ENCODE results near the gene ACACB. TPM values are rescaled to one million over a fixed set of nuclear protein-coding genes. Genes with fewer than 3 reads are reported as not detected.

Gene ACACB
- total RNA-seq, 6 experiments from 2014 or later: 107 to 237 (median 187) TPM

GRCh38 chr12:109277255-109277898 is 161.0 kb downstream of the ACACB start:
- WGBS (ENCODE audit: insufficient coverage, low coverage, low lambda C conversion rate, missing lambda C conversion rate): 30% methylated on average over 2 of the region's 8 CpGs
- no peak for ATAC-seq
- Histone ChIP-seq H3K9me3 (no peaks in the 10 kb centered on the region), H3K4me1 (peaks cover 0 to 19% (median 9%) of the 10 kb centered on the region in 4 donors), H3K27ac (peak overlapping the region in 2 of 3 donors; percentile 45 to 58), H3K27me3 (no peaks in the 10 kb centered on the region), H3K36me3 (no peaks in the 10 kb centered on the region), H3K4me3 (no peak overlapping the region)
- intact Hi-C loops (cut with DNase I): no loop called here
- TF ChIP-seq CTCF (IDR thresholded peaks at IDR 0.05): no peak
- no peak for TF ChIP-seq POLR2A (IDR thresholded peaks at IDR 0.05)
- no peak for DNase-seq

- intact Hi-C loops (cut with DNase I): no loop called here
- Histone ChIP-seq H3K27me3 (no peaks in the 10 kb centered on the region), H3K9me3 (no peaks in the 10 kb centered on the region), H3K4me3 (no peak overlapping the region), H3K36me3 (no peaks in the 10 kb centered on the region), H3K27ac (peak overlapping the region in 2 of 3 donors; percentile 58 to 70), H3K4me1 (peaks cover 0 to 19% (median 9%) of the 10 kb centered on the region in 4 donors)
- TF ChIP-seq CTCF (IDR thresholded peaks at IDR 0.05) (peak in 1 of 4 donors; percentile 3), POLR2A (IDR thresholded peaks at IDR 0.05) (no peak)
- peak in 2 of 3 donors; percentile 65 to 66 for DNase-seq
- 30% methylated on average over 13 of the region's 15 CpGs for WGBS (ENCODE audit: insufficient coverage, low coverage, low lambda C conversion rate, missing lambda C conversion rate)
- peak; percentile 71 to 83 (median 78) for ATAC-seq
These were observed 161.7 kb downstream of the ACACB start for GRCh38 chr12:109277899-109278762.

- Histone ChIP-seq H3K27ac (peak overlapping the region in 1 of 3 donors; percentile 70), H3K27me3 (no peaks in the 10 kb centered on the region), H3K4me3 (no peak overlapping the region), H3K9me3 (no peaks in the 10 kb centered on the region), H3K4me1 (peaks cover 0 to 19% (median 9%) of the 10 kb centered on the region in 4 donors), H3K36me3 (no peaks in the 10 kb centered on the region)
- ATAC-seq: peak; percentile 37 to 64 (median 58)
- TF ChIP-seq CTCF (IDR thresholded peaks at IDR 0.05) (no peak), POLR2A (IDR thresholded peaks at IDR 0.05) (no peak)
- peak; percentile 37 to 71 (median 66) for DNase-seq
- intact Hi-C loops (cut with DNase I): no loop called here
- 19% methylated on average over 10 of the region's 10 CpGs for WGBS (ENCODE audit: insufficient coverage, low coverage, low lambda C conversion rate, missing lambda C conversion rate)
These were observed 162.5 kb downstream of the ACACB start for GRCh38 chr12:109278912-109279311.

- Histone ChIP-seq H3K27ac (no peak overlapping the region), H3K36me3 (no peaks in the 10 kb centered on the region), H3K9me3 (no peaks in the 10 kb centered on the region), H3K4me3 (no peak overlapping the region), H3K4me1 (peaks cover 0 to 19% (median 9%) of the 10 kb centered on the region in 4 donors), H3K27me3 (no peaks in the 10 kb centered on the region)
- DNase-seq: peak in 1 of 3 donors; percentile 52
- TF ChIP-seq POLR2A (IDR thresholded peaks at IDR 0.05) (no peak), CTCF (IDR thresholded peaks at IDR 0.05) (no peak)
- no CpG with 5 or more reads among the region's 13 CpGs for WGBS (ENCODE audit: insufficient coverage, low coverage, low lambda C conversion rate, missing lambda C conversion rate)
- no peak for ATAC-seq
- intact Hi-C loops (cut with DNase I): no loop called here
These were observed 163.1 kb downstream of the ACACB start for GRCh38 chr12:109279525-109279924.
